HCT116 (cell line): ENCODE results near the gene VAMP1. TPM values are rescaled to one million over a fixed set of nuclear protein-coding genes. Genes with fewer than 3 reads are reported as not detected.

Source experiments
- ATAC-seq: fragments of 200-7000 bp; cut with Tn5 transposase; 2 replicates; pipeline ENCODE4 v1.9.1; 2020; ENCODE audit warnings: mild to moderate bottlenecking, moderate library complexity
- BruUV-seq: library from RNA; stranded (reverse); fragments of 400-500 nt; replicated peaks from 2 replicates; lab custom pipeline; 2021; lab: Mats Ljungman, UMichigan
- CTCF ChIA-PET: fragments of 300-600 bp; sonication (Branson Sonifier 250); formaldehyde crosslinking; loops from one replicate; lab custom pipeline; 2021; ENCODE audit warnings: antibody characterized with exemption; lab: Charles Lee
- POLR2A ChIA-PET: fragments of 300-600, 350-600 bp; sonication (Branson Sonifier 250); formaldehyde crosslinking; loops from one replicate; lab custom pipeline; 2021; ENCODE audit warnings: antibody characterized with exemption; lab: Charles Lee
- RAD21 ChIA-PET, 2 experiments: fragments of 300-600 bp; sonication (Branson Sonifier 250); formaldehyde crosslinking; loops; one replicate each; lab custom pipeline; 2023; ENCODE audit warnings: low total read pairs in 2 of 2; ENCODE audit not compliant: uncharacterized antibody in 2 of 2, unreplicated experiment in 2 of 2, low non-redundant PET in 1 of 2; lab: Charles Lee
- DNase-seq: peaks from one replicate; pipeline ENCODE4 v3.0.0-alpha.2; 2010; ENCODE audit warnings: low read depth, low spot score
- H2AFZ ChIP-seq: fragments of 200-600 bp; shearing (Covaris generic), sonication (generic); 2 replicates; pipeline ENCODE4 v1.6.1; 2017; ENCODE audit warnings: low read depth, mixed run types, mixed read lengths, antibody characterized with exemption, low read length; ENCODE audit not compliant: poor library complexity, severe bottlenecking
- H3K27ac ChIP-seq: 2 replicates; pipeline ENCODE4 v1.5.1; 2012; ENCODE audit warnings: low read depth, low read length
- H3K27me3 ChIP-seq: fragments of 200-600 bp; sonication (generic); 2 replicates; pipeline ENCODE4 v1.6.1; 2016; ENCODE audit warnings: mixed run types, low read length, mixed read lengths; ENCODE audit not compliant: insufficient read depth
- H3K36me3 ChIP-seq, 2 experiments: fragments of 200-500 bp in 1 of 2; fragments of 200-600 bp in 1 of 2; sonication (Bioruptor generic) in 1 of 2; sonication (generic) in 1 of 2; 2 replicates each; pipeline versions ENCODE4 v1.5.1 to v1.6.1; 2014 to 2016; ENCODE audit warnings: low read length in 2 of 2, inconsistent platforms in 1 of 2, mixed read lengths in 1 of 2, mixed run types in 1 of 2; ENCODE audit not compliant: insufficient read depth in 2 of 2, control insufficient read depth in 1 of 2
- H3K4me1 ChIP-seq, 2 experiments: fragments of 200-600 bp in 1 of 2; sonication (generic) in 1 of 2; 2 replicates each; pipeline versions ENCODE4 v1.5.1 to v1.6.1; 2012 to 2017; ENCODE audit warnings: low read length in 2 of 2, inconsistent platforms in 1 of 2, mild to moderate bottlenecking in 1 of 2, mixed read lengths in 1 of 2, mixed run types in 1 of 2, moderate library complexity in 1 of 2; ENCODE audit not compliant: insufficient read depth in 2 of 2, control insufficient read depth in 1 of 2
- H3K4me2 ChIP-seq: fragments of 200-600 bp; sonication (generic); 2 replicates; pipeline ENCODE4 v1.6.1; 2017; ENCODE audit warnings: mixed run types, low read length, mixed read lengths
- H3K4me3 ChIP-seq, 2 experiments: fragments of 200-600 bp in 1 of 2; sonication (generic) in 1 of 2; replicated peaks in 1 of 2; 2 replicates each; pipeline ENCODE4 v1.5.1; 2011 to 2016; ENCODE audit warnings: low read length in 2 of 2, control low read depth in 1 of 2, low read depth in 1 of 2, mild to moderate bottlenecking in 1 of 2, mixed read lengths in 1 of 2, mixed run types in 1 of 2
- H3K79me2 ChIP-seq: fragments of 200-600 bp; sonication (generic); 2 replicates; pipeline ENCODE4 v1.6.1; 2017; ENCODE audit warnings: mild to moderate bottlenecking, mixed run types, low read length, moderate library complexity, mixed read lengths; ENCODE audit not compliant: insufficient read depth
- H3K9ac ChIP-seq: fragments of 200-600 bp; sonication (generic); 2 replicates; pipeline ENCODE4 v1.6.1; 2016; ENCODE audit warnings: low read length, mixed read lengths
- H3K9me2 ChIP-seq: fragments of 200-600 bp; sonication (generic), shearing (Covaris generic); 2 replicates; pipeline ENCODE4 v1.6.1; 2017; ENCODE audit warnings: mixed run types, mild to moderate bottlenecking, moderate library complexity; ENCODE audit not compliant: insufficient read depth
- H3K9me3 ChIP-seq, 2 experiments: fragments of 200-500 bp in 1 of 2; fragments of 200-600 bp in 1 of 2; sonication (Bioruptor generic) in 1 of 2; sonication (generic) in 1 of 2; 2 replicates each; pipeline ENCODE4 v1.6.1; 2014 to 2017; ENCODE audit warnings: low read length in 2 of 2, mixed read lengths in 2 of 2, inconsistent platforms in 1 of 2, low read depth in 1 of 2, mild to moderate bottlenecking in 1 of 2, mixed run types in 1 of 2, moderate library complexity in 1 of 2; ENCODE audit not compliant: control insufficient read depth in 1 of 2, insufficient read depth in 1 of 2
- H4K20me1 ChIP-seq: fragments of 200-600 bp; sonication (generic), shearing (Covaris generic); 2 replicates; pipeline ENCODE4 v1.6.1; 2017; ENCODE audit warnings: mixed run types, mild to moderate bottlenecking, moderate library complexity; ENCODE audit not compliant: insufficient read depth
- CBX3 ChIP-seq: IDR thresholded peaks from 2 replicates; pipeline ENCODE4 v1.6.1; 2012; ENCODE audit warnings: low read depth
- CEBPB ChIP-seq: IDR thresholded peaks from 2 replicates; pipeline ENCODE4 v1.6.1; 2012; ENCODE audit warnings: low read depth
- CTCF ChIP-seq, 3 experiments: fragments of 200-600 bp in 1 of 3; sonication (generic) in 1 of 3; IDR thresholded peaks in 2 of 3; conservative IDR thresholded peaks in 1 of 3; 2 replicates each; pipeline ENCODE4 v1.5.1; 2012 to 2017; ENCODE audit warnings: low read depth in 2 of 3, low read length in 2 of 3, antibody characterized with exemption in 1 of 3, borderline replicate concordance in 1 of 3, control low read depth in 1 of 3, mild to moderate bottlenecking in 1 of 3, mixed read lengths in 1 of 3, mixed run types in 1 of 3, moderate library complexity in 1 of 3; ENCODE audit not compliant: insufficient read depth in 1 of 3
- EZH2 ChIP-seq: fragments of 200-600 bp; sonication (generic); IDR thresholded peaks from 2 replicates; pipeline ENCODE4 v1.6.1; 2017; ENCODE audit warnings: antibody characterized with exemption, mixed run types
- JUND ChIP-seq: IDR thresholded peaks from 2 replicates; pipeline ENCODE4 v1.6.1; 2012
- POLR2A ChIP-seq: IDR thresholded peaks from 2 replicates; pipeline ENCODE4 v1.7.0; 2011; ENCODE audit warnings: borderline replicate concordance; ENCODE audit not compliant: insufficient read depth, insufficient read length; ENCODE audit errors: extremely low read depth
- RAD21 ChIP-seq: IDR thresholded peaks from 2 replicates; pipeline ENCODE4 v1.6.1; 2012; ENCODE audit warnings: low read depth, mild to moderate bottlenecking
- SIN3A ChIP-seq: IDR thresholded peaks from 2 replicates; pipeline ENCODE4 v1.6.1; 2012; ENCODE audit warnings: low read depth
- SP1 ChIP-seq: IDR thresholded peaks from 2 replicates; pipeline ENCODE4 v1.6.1; 2012; ENCODE audit warnings: low read depth
- SRF ChIP-seq: IDR thresholded peaks from 2 replicates; pipeline ENCODE4 v1.6.1; 2012; ENCODE audit warnings: low read depth
- TCF7L2 ChIP-seq: IDR thresholded peaks from 2 replicates; pipeline ENCODE4 v1.7.0; 2011; ENCODE audit warnings: borderline replicate concordance, inconsistent platforms; ENCODE audit not compliant: insufficient read depth, insufficient read length; ENCODE audit errors: extremely low read depth
- ZBTB33 ChIP-seq: IDR thresholded peaks from 2 replicates; pipeline ENCODE4 v1.6.1; 2011; ENCODE audit warnings: mild to moderate bottlenecking, low read length, moderate library complexity; ENCODE audit not compliant: insufficient replicate concordance; ENCODE audit errors: extremely low read depth
- ZFX ChIP-seq: fragments of 450-650 bp; IDR thresholded peaks from 2 replicates; pipeline ENCODE4 v1.6.1; 2017
- ZNF274 ChIP-seq: fragments of 200-500 bp; sonication (Bioruptor generic); IDR thresholded peaks from 2 replicates; pipeline ENCODE4 v1.6.1; 2014; ENCODE audit warnings: mild to moderate bottlenecking, low read depth, low read length, inconsistent platforms
- intact Hi-C: fragments of 100-400 bp; cut with micrococcal nuclease; formaldehyde crosslinking; loops from 2 replicates; pipeline ENCODE4 v1.10.0; 2022
- total RNA-seq: library from RNA; stranded (reverse); gene quantifications from one replicate; pipeline ENCODE4 v1.2.1, GENCODE V29; 2021; ENCODE audit not compliant: unreplicated experiment

VAMP1 gene
- total RNA-seq, 1 experiment from 2014 or later = 12.1 TPM

GRCh38 chr12:6494258-6494743 is 23.8 kb upstream of the VAMP1 start:
- Histone ChIP-seq H3K9me3 (no peaks in the 10 kb centered on the region), H3K27me3 (no peaks in the 10 kb centered on the region), H3K4me3 (peak overlapping the region; percentile 86 to 90), H4K20me1 (no peaks in the 10 kb centered on the region), H3K4me2 (peak overlapping the region; percentile 98), H3K79me2 (peaks cover 68% of the 10 kb centered on the region), H3K36me3 (peaks cover 19 to 43% of the 10 kb centered on the region in 2 experiments), H3K9ac (peak overlapping the region; percentile 98), H3K4me1 (peaks cover 12 to 19% of the 10 kb centered on the region in 2 experiments), H2AFZ (no peak overlapping the region), H3K27ac (peak overlapping the region; percentile 97), H3K9me2 (no peaks in the 10 kb centered on the region)
- BruUV-seq = TSS peak; percentile 78
- intact Hi-C loops = loop anchor here (2.0 kb wide), 1 partner anchor 38 kb away; no protein-coding TSS in a partner anchor
- DNase-seq = no peak
- TF ChIP-seq CTCF (IDR thresholded peaks at IDR 0.05 in 2 of 3, conservative IDR thresholded peaks at IDR 0.05 in 1 of 3; ENCODE audit: borderline replicate concordance in 1 of 3, insufficient read depth in 1 of 3, low read depth in 2 of 3, low read length in 2 of 3) (0 out of 6 replicates have a peak, but pooled peaks of 1 of the 3 experiments have one; percentile 14), CEBPB (no peak)
- ATAC-seq = no peak
- CTCF ChIA-PET = no interaction called here
- POLR2A ChIA-PET = interaction anchor here (2.1 kb wide), 1 partner anchor 40 kb away, joined by 8 read pairs; the partner anchor contains the start of gene GAPDH
- RAD21 ChIA-PET = no interaction called here

- H3K27ac ChIP-seq = peak within 1 kb of the TSS; percentile 97
- peaks cover 12 to 19% of the 10 kb centered on the region in 2 experiments for H3K4me1 ChIP-seq
- ChIA-PET POLR2A (interaction anchor here (0.5 to 1.2 kb wide), 6 partner anchors 12 to 450 kb away, joined by 3 to 12 read pairs (median 4); partner anchors contain the start of genes C12orf57, GAPDH, LAG3 and RNU7-1), RAD21 (interaction anchor here in 1 of 2 experiments (0.8 kb wide), 1 partner anchor 23 kb away, joined by 3 read pairs; the partner anchor contains the start of gene VAMP1), CTCF (no interaction called here)
- no peaks in the 10 kb centered on the region for H3K27me3 ChIP-seq
- no peaks in the 10 kb centered on the region for H3K9me3 ChIP-seq
- H4K20me1 ChIP-seq = no peaks in the 10 kb centered on the region
- H3K4me3 ChIP-seq = peak within 1 kb of the TSS; percentile 86 to 90
- peak within 1 kb of the TSS; percentile 86 for H2AFZ ChIP-seq
- no peaks in the 10 kb centered on the region for H3K9me2 ChIP-seq
- peaks cover 19 to 36% of the 10 kb centered on the region in 2 experiments for H3K36me3 ChIP-seq
- DNase-seq (peak; percentile 91), ATAC-seq (peak; percentile 90)
- intact Hi-C loops = loop anchor here (2.0 kb wide), 2 partner anchors 39 to 71 kb away; no protein-coding TSS in a partner anchor
- peaks cover 61% of the 10 kb centered on the region for H3K79me2 ChIP-seq
- peak within 1 kb of the TSS; percentile 98 for H3K9ac ChIP-seq
- no TSS peak for BruUV-seq
- peak within 1 kb of the TSS; percentile 98 for H3K4me2 ChIP-seq
- peak; percentile 92 for TF ChIP-seq SIN3A
- TF ChIP-seq POLR2A = peak; percentile 27
- no peak for TF ChIP-seq ZNF274
- TF ChIP-seq RAD21 = no peak
- TF ChIP-seq TCF7L2 = peak; percentile 9
- no peak for TF ChIP-seq EZH2
- no peak; the same call in 1 of the 2 replicates for TF ChIP-seq SRF
- no peak for TF ChIP-seq ZBTB33
- peak; percentile 84 for TF ChIP-seq SP1
- no peak for TF ChIP-seq ZFX
- TF ChIP-seq CEBPB = no peak
- peak; percentile 58; the same call in 1 of the 2 replicates for TF ChIP-seq CBX3
- no peak for TF ChIP-seq JUND
Observed at GRCh38 chr12:6493497-6494257, 23.2 kb upstream of the VAMP1 start, which contains the start of gene NCAPD2. NCAPD2 (plus strand) TSS chr12:6494102; CDS start chr12:6495099, 997 bp downstream.
